HK-2 (cell line): ENCODE results near the gene SAPCD2.

ENCODE experiments used
- DNase-seq: peaks from one replicate; pipeline ENCODE4 v3.0.0-alpha.2; 2018; ENCODE audit not compliant: unreplicated experiment

Gene SAPCD2

GRCh38 chr9:137107312-137107921 is 37.1 kb upstream of the SAPCD2 start:
- DNase-seq: no peak

- DNase-seq: no peak
Observed at GRCh38 chr9:137106662-137107250, 36.4 kb upstream of the SAPCD2 start.

GRCh38 chr9:137105814-137106661 is 35.7 kb upstream of the SAPCD2 start:
- no peak for DNase-seq

- no peak for DNase-seq
Observed at GRCh38 chr9:137103206-137103999, 33.0 kb upstream of the SAPCD2 start.

GRCh38 chr9:137099231-137099630 is 28.9 kb upstream of the SAPCD2 start:
- no peak for DNase-seq

- no peak for DNase-seq
Observed at GRCh38 chr9:137097761-137098462, 27.6 kb upstream of the SAPCD2 start.

GRCh38 chr9:137096785-137097546 is 26.6 kb upstream of the SAPCD2 start:
- DNase-seq: no peak

- DNase-seq: no peak
Observed at GRCh38 chr9:137095664-137096517, 25.5 kb upstream of the SAPCD2 start.

GRCh38 chr9:137089232-137089947 is 19.0 kb upstream of the SAPCD2 start:
- DNase-seq: no peak

GRCh38 chr9:137088121-137088520 is 17.8 kb upstream of the SAPCD2 start:
- DNase-seq: no peak

GRCh38 chr9:137087409-137087925 is 17.1 kb upstream of the SAPCD2 start:
- DNase-seq: no peak

- DNase-seq: peak; percentile 100
Observed at GRCh38 chr9:137086531-137087408, 16.4 kb upstream of the SAPCD2 start, which contains the start of gene MAN1B1. MAN1B1 (plus strand) TSS chr9:137086985; CDS start chr9:137087000, 15 bp downstream.

GRCh38 chr9:137085920-137086530 is 15.7 kb upstream of the SAPCD2 start:
- peak; percentile 63 for DNase-seq

- no peak for DNase-seq
Observed at GRCh38 chr9:137084526-137084925, 14.2 kb upstream of the SAPCD2 start.

GRCh38 chr9:137083394-137084004 is 13.1 kb upstream of the SAPCD2 start:
- DNase-seq: peak; percentile 98

GRCh38 chr9:137082925-137083290 is 12.6 kb upstream of the SAPCD2 start:
- DNase-seq: no peak
